ENCODE results near the gene SZT2.
"Not testable (repeated sequence)": the region's sequence is repeated elsewhere in the genome, so short reads cannot be mapped to it uniquely, and the experiment has no call there.

Gene SZT2

DNA sequence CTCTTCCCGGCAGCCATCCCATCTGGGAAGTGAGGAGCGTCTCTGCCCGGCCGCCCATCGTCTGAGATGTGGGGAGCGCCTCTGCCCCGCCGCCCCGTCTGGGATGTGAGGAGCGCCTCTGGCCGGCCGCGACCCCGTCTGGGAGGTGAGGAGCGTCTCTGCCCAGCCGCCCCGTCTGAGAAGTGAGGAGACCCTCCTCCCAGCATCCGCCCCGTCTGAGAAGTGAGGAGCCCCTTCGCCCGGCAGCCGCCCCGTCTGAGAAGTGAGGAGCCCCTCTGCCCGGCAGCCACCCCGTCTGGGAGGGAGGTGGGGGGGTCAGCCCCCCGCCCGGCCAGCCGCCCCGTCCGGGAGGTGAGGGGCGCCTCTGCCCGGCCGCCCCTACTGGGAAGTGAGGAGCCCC is 112.1 kb downstream of the SZT2 start:
- not testable (repeated sequence) for H3K36me3 ChIP-seq (ENCODE audit: control insufficient read depth in 2 of 2, insufficient read depth in 2 of 2, low read length in 2 of 2); H3K9ac ChIP-seq (ENCODE audit: low read length in 2 of 2); H3K27ac ChIP-seq (ENCODE audit: low read length); H3K9me3 ChIP-seq (ENCODE audit: control insufficient read depth in 2 of 2, low read length in 2 of 2); H3K4me1 ChIP-seq (ENCODE audit: control insufficient read depth, insufficient read depth, low read length); H3K27me3 ChIP-seq (ENCODE audit: control insufficient read depth in 1 of 2, insufficient read depth in 2 of 2, low read length in 2 of 2); H3K4me3 ChIP-seq (ENCODE audit: low read length in 2 of 2)

DNA sequence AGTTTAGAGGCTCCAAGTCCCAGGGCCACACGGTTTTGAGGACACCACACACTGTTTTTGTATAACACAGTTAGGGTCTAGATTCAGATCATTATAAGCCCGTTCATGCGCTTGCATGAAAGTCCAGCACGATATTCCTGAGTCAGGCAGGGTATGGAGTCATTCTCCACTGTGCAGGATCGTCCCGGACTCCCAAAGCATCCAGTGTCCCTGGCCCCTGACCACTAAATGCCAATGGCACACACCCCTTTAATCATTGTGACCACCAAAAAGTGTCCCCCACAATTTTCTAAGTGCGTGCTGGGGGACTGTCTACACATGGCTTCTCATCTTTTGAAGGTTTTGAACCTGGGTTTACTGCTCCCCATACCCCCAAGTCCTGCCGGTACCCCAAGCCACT is 113.8 kb downstream of the SZT2 start:
- H3K4me3 ChIP-seq (ENCODE audit: low read length in 2 of 2): no peak overlapping the region
- no peaks in the 10 kb centered on the region for H3K9me3 ChIP-seq (ENCODE audit: control insufficient read depth in 2 of 2, low read length in 2 of 2)
- no peak overlapping the region for H3K9ac ChIP-seq (ENCODE audit: low read length in 2 of 2)
- H3K27ac ChIP-seq (ENCODE audit: low read length): no peak overlapping the region
- no peaks in the 10 kb centered on the region for H3K4me1 ChIP-seq (ENCODE audit: control insufficient read depth, insufficient read depth, low read length)
- no peaks in the 10 kb centered on the region for H3K27me3 ChIP-seq (ENCODE audit: control insufficient read depth in 1 of 2, insufficient read depth in 2 of 2, low read length in 2 of 2)
- no peaks in the 10 kb centered on the region for H3K36me3 ChIP-seq (ENCODE audit: control insufficient read depth in 2 of 2, insufficient read depth in 2 of 2, low read length in 2 of 2)
